Measurements from ENCODE around the gene KLF2. TPM values are rescaled to one million over a fixed set of nuclear protein-coding genes. Genes with fewer than 3 reads are reported as not detected.

The KLF2 gene
- total and polyA plus RNA-seq, 2 donors (not counting 1 experiment from before 2014, with no cell fraction given) = 242 to 3,965 TPM

- Histone ChIP-seq H3K9me3 (ENCODE audit: control extremely low read depth in 1 of 3, control insufficient read depth in 2 of 3, insufficient read depth in 1 of 3, low read length in 2 of 3) (no peaks in the 10 kb centered on the region), H3K9ac (ENCODE audit: low read length) (no peak overlapping the region), H3K27me3 (replicated peaks in 1 of 4; ENCODE audit: control extremely low read depth in 1 of 4, control insufficient read depth in 3 of 4, insufficient read depth in 4 of 4, low read length in 3 of 4) (no peaks in the 10 kb centered on the region), H2AFZ (ENCODE audit: insufficient read depth, low read depth, low read length, poor library complexity, severe bottlenecking) (no peak overlapping the region), H3K27ac (ENCODE audit: low read length in 2 of 2) (no peak overlapping the region), H3K36me3 (replicated peaks in 1 of 2; ENCODE audit: control extremely low read depth in 1 of 2, control insufficient read depth in 1 of 2, extremely low read depth in 1 of 2, insufficient read depth in 2 of 2, low read length in 1 of 2) (no peaks in the 10 kb centered on the region), H4K20me1 (ENCODE audit: control insufficient read depth, insufficient read depth, low read length, poor library complexity, severe bottlenecking) (no peaks in the 10 kb centered on the region), H3K79me2 (ENCODE audit: control insufficient read depth, insufficient read depth, low read length) (no peaks in the 10 kb centered on the region), H3K4me3 (ENCODE audit: control extremely low read depth in 1 of 5, extremely low read depth in 1 of 5, insufficient read depth in 1 of 5, low read depth in 2 of 5, low read length in 4 of 5) (no peak overlapping the region), H3K4me2 (replicated peaks; ENCODE audit: low read depth, low read length, poor library complexity, severe bottlenecking) (no peak overlapping the region), H3K4me1 (ENCODE audit: control insufficient read depth in 2 of 2, insufficient read depth in 2 of 2, low read length in 2 of 2) (peaks cover 18 to 26% of the 10 kb centered on the region in 2 donors)
- DNase-seq (no peak), ATAC-seq (ENCODE audit: low read depth) (no peak)
- intact Hi-C loops (cut with micrococcal nuclease) = no loop called here
- ChIA-PET POLR2A (interaction anchor here (0.6 to 1.4 kb wide), 4 partner anchors 8 to 99 kb away, joined by 3 to 4 read pairs (median 4); no protein-coding TSS in a partner anchor), CTCF (interaction anchor here (0.8 to 1.6 kb wide), 2 partner anchors 29 to 100 kb away, joined by 3 read pairs; no protein-coding TSS in a partner anchor)
- no peak for TF ChIP-seq EZH2 (IDR thresholded peaks at IDR 0.05; ENCODE audit: borderline replicate concordance, insufficient read depth, low read depth, low read length, poor library complexity, severe bottlenecking)
- TF ChIP-seq, protein P1, sequence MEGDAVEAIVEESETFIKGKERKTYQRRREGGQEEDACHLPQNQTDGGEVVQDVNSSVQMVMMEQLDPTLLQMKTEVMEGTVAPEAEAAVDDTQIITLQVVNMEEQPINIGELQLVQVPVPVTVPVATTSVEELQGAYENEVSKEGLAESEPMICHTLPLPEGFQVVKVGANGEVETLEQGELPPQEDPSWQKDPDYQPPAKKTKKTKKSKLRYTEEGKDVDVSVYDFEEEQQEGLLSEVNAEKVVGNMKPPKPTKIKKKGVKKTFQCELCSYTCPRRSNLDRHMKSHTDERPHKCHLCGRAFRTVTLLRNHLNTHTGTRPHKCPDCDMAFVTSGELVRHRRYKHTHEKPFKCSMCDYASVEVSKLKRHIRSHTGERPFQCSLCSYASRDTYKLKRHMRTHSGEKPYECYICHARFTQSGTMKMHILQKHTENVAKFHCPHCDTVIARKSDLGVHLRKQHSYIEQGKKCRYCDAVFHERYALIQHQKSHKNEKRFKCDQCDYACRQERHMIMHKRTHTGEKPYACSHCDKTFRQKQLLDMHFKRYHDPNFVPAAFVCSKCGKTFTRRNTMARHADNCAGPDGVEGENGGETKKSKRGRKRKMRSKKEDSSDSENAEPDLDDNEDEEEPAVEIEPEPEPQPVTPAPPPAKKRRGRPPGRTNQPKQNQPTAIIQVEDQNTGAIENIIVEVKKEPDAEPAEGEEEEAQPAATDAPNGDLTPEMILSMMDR (IDR thresholded peaks at IDR 0.05) = no peak
- Mint-ChIP-seq H3K4me1 (peaks cover 25% of the 10 kb centered on the region), H3K9me3 (ENCODE audit: insufficient read depth) (no peaks in the 10 kb centered on the region), H3K27ac (no peak overlapping the region), H3K4me3 (no peak overlapping the region), H3K27me3 (no peaks in the 10 kb centered on the region)
- 100% methylated on average over 1 of the region's 6 CpGs for WGBS (ENCODE audit: insufficient coverage)
Measured at GRCh38 chr19:16347706-16348105, 23.1 kb downstream of the KLF2 start.

DNA sequence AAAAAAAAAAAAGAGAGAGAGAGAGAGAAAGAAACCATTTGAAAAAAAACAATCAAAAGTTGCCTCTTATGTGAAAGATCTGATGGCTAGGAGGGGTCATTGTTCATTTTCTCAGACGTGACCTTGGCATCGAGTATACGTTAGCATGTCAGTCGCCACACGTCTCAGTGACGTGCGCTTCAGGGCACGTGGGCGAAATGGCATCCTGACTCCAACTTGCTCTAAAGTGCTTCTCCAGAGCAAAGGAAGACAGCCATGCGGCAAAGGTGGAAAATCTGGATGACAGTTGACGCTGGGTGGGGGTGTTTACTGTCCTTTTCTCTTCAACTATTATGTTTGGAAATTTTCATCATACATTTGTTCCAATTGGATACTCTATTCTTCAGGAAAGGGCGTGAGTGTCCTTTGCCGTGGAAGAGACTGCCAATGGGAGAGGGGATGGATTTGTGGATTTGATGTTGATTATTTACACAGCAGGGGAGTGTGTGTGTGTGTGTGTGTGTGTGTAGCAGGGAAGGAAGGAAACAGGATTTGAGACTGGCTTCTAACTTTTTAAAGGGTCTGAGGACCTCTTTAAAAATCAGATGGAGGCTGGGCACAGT lies 25.0 kb downstream of the KLF2 start:
- no peak for ATAC-seq (ENCODE audit: low read depth)
- Mint-ChIP-seq H3K9me3 (ENCODE audit: insufficient read depth) (no peaks in the 10 kb centered on the region), H3K4me3 (peak overlapping the region; percentile 34), H3K27me3 (no peaks in the 10 kb centered on the region), H3K4me1 (peaks cover 24% of the 10 kb centered on the region), H3K27ac (peak overlapping the region; percentile 74)
- Histone ChIP-seq H3K9me3 (ENCODE audit: control extremely low read depth in 1 of 3, control insufficient read depth in 2 of 3, insufficient read depth in 1 of 3, low read length in 2 of 3) (no peaks in the 10 kb centered on the region), H2AFZ (ENCODE audit: insufficient read depth, low read depth, low read length, poor library complexity, severe bottlenecking) (no peak overlapping the region), H3K27me3 (replicated peaks in 1 of 4; ENCODE audit: control extremely low read depth in 1 of 4, control insufficient read depth in 3 of 4, insufficient read depth in 4 of 4, low read length in 3 of 4) (no peaks in the 10 kb centered on the region), H3K79me2 (ENCODE audit: control insufficient read depth, insufficient read depth, low read length) (peaks cover 6% of the 10 kb centered on the region), H3K4me3 (ENCODE audit: control extremely low read depth in 1 of 5, extremely low read depth in 1 of 5, insufficient read depth in 1 of 5, low read depth in 2 of 5, low read length in 4 of 5) (no peak overlapping the region), H3K4me2 (replicated peaks; ENCODE audit: low read depth, low read length, poor library complexity, severe bottlenecking) (no peak overlapping the region), H3K27ac (ENCODE audit: low read length in 2 of 2) (no peak overlapping the region), H4K20me1 (ENCODE audit: control insufficient read depth, insufficient read depth, low read length, poor library complexity, severe bottlenecking) (no peaks in the 10 kb centered on the region), H3K36me3 (replicated peaks in 1 of 2; ENCODE audit: control extremely low read depth in 1 of 2, control insufficient read depth in 1 of 2, extremely low read depth in 1 of 2, insufficient read depth in 2 of 2, low read length in 1 of 2) (no peaks in the 10 kb centered on the region), H3K4me1 (ENCODE audit: control insufficient read depth in 2 of 2, insufficient read depth in 2 of 2, low read length in 2 of 2) (peaks cover 14 to 17% of the 10 kb centered on the region in 2 donors), H3K9ac (ENCODE audit: low read length) (no peak overlapping the region)
- intact Hi-C loops (cut with micrococcal nuclease) = no loop called here
- ChIA-PET POLR2A (interaction anchor here (0.6 kb wide), 1 partner anchor 1018 kb away, joined by 3 read pairs; no protein-coding TSS in a partner anchor), CTCF (no interaction called here)
- TF ChIP-seq EZH2 (IDR thresholded peaks at IDR 0.05; ENCODE audit: borderline replicate concordance, insufficient read depth, low read depth, low read length, poor library complexity, severe bottlenecking) = no peak
- TF ChIP-seq, protein P1 (IDR thresholded peaks at IDR 0.05) = no peak
- WGBS (ENCODE audit: insufficient coverage) = 97% methylated on average over 11 of the region's 13 CpGs
- DNase-seq = peak; percentile 3

Measured in B cell (primary cell).